Femur (tissue), 1 donor: ENCODE measurements around the gene PDZD4.
"Not testable (repeated sequence)": the region's sequence is repeated elsewhere in the genome, so short reads cannot be mapped to it uniquely, and the experiment has no call there.

Source experiments
- DNase-seq: peaks from one replicate; pipeline ENCODE4 v3.0.0-alpha.2; 2017

PDZD4 gene

GRCh38 chrX:153831429-153832150, 1.2 kb upstream of the PDZD4 start:
- no peak for DNase-seq

GRCh38 chrX:153830640-153831428, 490 bp upstream of the PDZD4 start:
- DNase-seq = no peak

GRCh38 chrX:153829549-153829798, 870 bp downstream of the PDZD4 start:
- no peak for DNase-seq

GRCh38 chrX:153828723-153829548, 1.4 kb downstream of the PDZD4 start:
- DNase-seq = no peak

- no peak for DNase-seq
Observed at GRCh38 chrX:153828308-153828707, 2.0 kb downstream of the PDZD4 start.

- DNase-seq = no peak
Observed at GRCh38 chrX:153827903-153828302, 2.4 kb downstream of the PDZD4 start.

- no peak for DNase-seq
Observed at GRCh38 chrX:153827016-153827415, 3.3 kb downstream of the PDZD4 start.

- no peak for DNase-seq
Observed at GRCh38 chrX:153825042-153825441, 5.3 kb downstream of the PDZD4 start.

- DNase-seq = no peak
Observed at GRCh38 chrX:153824348-153824747, 6.0 kb downstream of the PDZD4 start.

GRCh38 chrX:153821066-153821465, 9.3 kb downstream of the PDZD4 start:
- DNase-seq = no peak

- no peak for DNase-seq
Observed at GRCh38 chrX:153820601-153821000, 9.7 kb downstream of the PDZD4 start.

- DNase-seq = no peak
Observed at GRCh38 chrX:153819384-153820040, 10.8 kb downstream of the PDZD4 start.

- DNase-seq = peak; percentile 46
Observed at GRCh38 chrX:153818571-153819383, 11.6 kb downstream of the PDZD4 start.

GRCh38 chrX:153818064-153818463, 12.3 kb downstream of the PDZD4 start:
- DNase-seq = not testable (repeated sequence)

GRCh38 chrX:153816831-153817690, 13.3 kb downstream of the PDZD4 start:
- DNase-seq = no peak

- no peak for DNase-seq
Observed at GRCh38 chrX:153814591-153815315, 15.6 kb downstream of the PDZD4 start.

GRCh38 chrX:153813161-153813560, 17.2 kb downstream of the PDZD4 start:
- DNase-seq = no peak

- no peak for DNase-seq
Observed at GRCh38 chrX:153812220-153812619, 18.1 kb downstream of the PDZD4 start.

GRCh38 chrX:153807976-153808375, 22.4 kb downstream of the PDZD4 start:
- no peak for DNase-seq

GRCh38 chrX:153806999-153807575, 23.3 kb downstream of the PDZD4 start:
- no peak for DNase-seq
